ENCODE data around the gene LSM7.

GRCh38 chr19:2357279-2358206, 29.2 kb upstream of the LSM7 start:
- no peak for TF ChIP-seq CTCF (IDR thresholded peaks at IDR 0.05)
- TF ChIP-seq POLR2A (IDR thresholded peaks at IDR 0.05), result no peak

All from lower leg skin (tissue), 3 donors.